COLO829 (cell line): ENCODE results near the gene ACAP3.
A peak's percentile ranks its signal among the peaks of the same experiment; 100 is the strongest.

Experiments used
- DNase-seq: peaks from one replicate; pipeline ENCODE4 v3.0.0; 2012; ENCODE audit warnings: low spot score

ACAP3 gene

GRCh38 chr1:1285102-1285571, 22.6 kb downstream of the ACAP3 start:
- DNase-seq, result no peak

DNA sequence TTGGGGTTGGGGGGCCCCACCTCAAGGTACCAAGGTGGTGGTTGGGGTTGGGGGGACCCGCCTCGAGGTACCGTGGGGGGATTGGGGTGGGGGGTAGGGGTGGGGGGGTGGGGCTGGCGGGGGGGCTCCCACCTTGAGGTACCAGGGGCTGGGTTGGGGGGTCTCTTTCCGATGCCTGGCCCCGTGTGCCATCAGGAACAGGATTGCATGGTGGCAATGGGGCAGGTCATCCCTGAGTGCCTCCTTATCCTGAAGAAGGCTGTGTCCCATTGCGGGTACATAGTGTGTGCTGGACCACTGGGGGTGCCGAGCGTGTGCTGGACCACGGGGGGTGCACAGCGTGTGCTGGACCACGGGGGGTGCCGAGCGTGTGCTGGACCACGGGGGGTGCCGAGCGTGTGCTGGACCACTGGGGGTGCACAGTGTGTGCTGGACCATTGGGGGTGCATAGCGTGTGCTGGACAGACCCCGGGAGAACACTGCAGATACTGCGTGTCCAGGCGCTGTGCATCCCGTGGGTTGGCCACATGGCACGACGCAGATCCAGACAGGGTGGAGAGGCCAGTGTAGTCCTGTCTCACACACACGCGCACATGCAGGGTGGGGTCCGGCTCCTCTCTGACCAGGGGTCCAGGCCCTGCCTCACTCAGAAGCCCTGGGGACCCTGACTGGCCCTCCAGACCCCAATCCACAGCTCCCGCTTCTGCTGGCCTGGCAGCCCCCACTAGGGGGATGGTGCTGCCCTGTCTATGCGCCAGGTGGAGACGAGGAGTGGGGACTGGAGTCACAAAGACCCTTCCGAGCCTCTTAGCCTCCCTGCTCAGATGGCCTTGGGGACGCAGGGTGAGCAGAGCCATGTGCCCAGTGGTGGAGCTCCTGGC, 23.3 kb downstream of the ACAP3 start:
- DNase-seq, result no peak

- peak; percentile 56 for DNase-seq
Measured at GRCh38 chr1:1283821-1284220, 23.9 kb downstream of the ACAP3 start.

DNA sequence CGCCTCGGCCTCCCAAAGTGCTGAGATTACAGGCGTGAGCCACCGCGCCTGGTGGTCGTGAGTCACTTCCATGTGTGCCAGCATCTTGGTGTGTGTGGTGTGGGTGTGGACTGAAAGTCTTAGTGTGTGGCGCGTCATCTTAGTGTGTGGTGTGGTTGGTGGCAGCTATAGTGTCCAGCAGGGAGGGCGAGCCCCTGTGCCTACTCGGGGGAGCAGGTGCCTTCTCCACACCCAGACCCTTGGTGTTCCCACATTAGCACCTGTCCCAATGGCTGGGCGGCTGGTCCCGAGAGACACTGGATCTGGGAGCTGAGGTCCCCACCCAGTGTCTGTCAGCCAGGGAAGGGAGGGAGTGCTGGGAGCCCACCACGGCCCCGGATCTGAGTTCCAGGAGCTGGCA, 24.7 kb downstream of the ACAP3 start:
- DNase-seq, result no peak

- no peak for DNase-seq
Measured at GRCh38 chr1:1281533-1282321, 26.0 kb downstream of the ACAP3 start.

GRCh38 chr1:1280782-1281481, 26.8 kb downstream of the ACAP3 start:
- no peak for DNase-seq

DNA sequence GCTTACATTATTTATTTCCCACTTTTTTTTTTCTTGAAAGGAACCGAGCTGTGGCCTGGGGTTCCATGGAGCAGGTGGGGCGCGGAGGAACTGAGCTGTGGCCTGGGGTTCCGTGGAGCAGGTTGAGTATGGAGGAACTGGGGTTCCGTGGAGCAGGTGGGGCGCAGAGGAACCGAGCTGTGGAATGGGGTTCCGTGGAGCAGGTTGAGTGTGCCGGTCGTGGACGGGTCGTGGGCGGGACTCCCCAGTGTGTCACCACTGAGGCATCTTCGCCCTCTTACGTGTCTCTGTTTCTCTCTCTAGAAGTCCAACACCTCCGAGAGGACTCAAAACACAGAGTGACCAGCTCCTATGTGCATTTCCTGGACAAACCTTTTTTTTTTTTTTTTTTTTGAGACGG, 28.7 kb downstream of the ACAP3 start:
- no peak for DNase-seq

DNA sequence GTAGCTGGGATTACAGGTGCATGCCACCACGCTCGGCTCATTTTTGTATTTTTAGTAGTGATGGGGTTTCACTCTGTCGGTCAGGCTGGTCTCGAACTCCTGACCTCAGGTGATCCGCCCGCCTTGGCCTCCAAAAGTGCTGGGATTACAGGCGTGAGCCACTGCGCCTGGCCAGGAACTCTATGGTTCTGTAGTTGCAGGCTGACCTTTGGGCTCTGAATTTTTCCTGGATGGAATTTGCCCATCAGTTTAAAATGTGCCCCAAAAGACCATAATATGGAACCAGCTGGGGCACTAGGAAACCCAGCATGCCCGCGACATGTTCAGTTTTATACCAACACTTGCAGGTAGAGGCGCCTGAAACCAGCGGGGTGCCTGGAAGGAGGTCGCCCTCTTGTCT, 29.1 kb downstream of the ACAP3 start:
- DNase-seq, result no peak

DNA sequence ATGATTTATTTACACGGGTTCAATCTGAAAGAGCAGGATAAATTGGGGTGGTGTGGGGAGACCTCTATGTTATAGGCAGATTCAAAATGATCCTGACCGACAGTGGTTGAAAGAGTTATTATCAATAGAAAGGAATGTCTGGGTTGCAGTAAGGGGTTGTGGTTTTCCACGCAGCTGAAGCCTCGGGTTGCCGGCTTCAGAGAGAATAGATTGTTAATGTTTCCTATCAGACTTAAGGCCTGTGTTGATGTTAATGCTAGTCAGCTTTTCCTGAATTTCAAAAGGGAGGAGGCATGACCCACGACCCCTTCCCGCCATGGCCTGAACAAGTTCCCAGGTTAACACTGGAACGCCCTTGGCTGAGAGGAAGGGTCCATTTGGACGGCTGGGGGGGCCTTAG, 31.9 kb downstream of the ACAP3 start:
- DNase-seq, result no peak

DNA sequence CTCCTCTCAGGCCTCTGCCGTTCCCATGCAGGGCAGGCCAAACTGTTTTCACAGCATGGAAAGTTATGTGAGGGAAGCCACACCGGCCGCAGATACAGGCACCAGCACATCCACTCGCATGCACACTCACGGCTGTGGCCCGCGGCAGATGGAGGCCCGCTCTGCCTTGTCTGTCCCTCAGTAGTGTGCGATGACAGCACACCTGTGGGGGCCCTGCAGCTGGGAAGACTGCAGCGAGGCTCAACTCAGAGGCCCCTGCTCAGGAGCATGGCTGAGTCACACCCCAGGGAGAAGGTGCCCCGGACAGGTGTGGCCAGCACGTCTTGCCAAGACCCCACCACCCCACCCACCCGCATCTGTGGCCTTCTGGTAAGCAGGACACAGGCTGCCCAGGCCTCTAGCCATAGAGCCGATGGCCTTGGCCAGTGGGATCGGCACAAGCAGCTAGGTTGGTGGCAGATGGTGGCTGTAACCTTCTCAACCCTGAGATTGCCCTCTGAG, 32.7 kb downstream of the ACAP3 start:
- DNase-seq, result no peak

GRCh38 chr1:1274299-1274930, 33.3 kb downstream of the ACAP3 start:
- no peak for DNase-seq

DNA sequence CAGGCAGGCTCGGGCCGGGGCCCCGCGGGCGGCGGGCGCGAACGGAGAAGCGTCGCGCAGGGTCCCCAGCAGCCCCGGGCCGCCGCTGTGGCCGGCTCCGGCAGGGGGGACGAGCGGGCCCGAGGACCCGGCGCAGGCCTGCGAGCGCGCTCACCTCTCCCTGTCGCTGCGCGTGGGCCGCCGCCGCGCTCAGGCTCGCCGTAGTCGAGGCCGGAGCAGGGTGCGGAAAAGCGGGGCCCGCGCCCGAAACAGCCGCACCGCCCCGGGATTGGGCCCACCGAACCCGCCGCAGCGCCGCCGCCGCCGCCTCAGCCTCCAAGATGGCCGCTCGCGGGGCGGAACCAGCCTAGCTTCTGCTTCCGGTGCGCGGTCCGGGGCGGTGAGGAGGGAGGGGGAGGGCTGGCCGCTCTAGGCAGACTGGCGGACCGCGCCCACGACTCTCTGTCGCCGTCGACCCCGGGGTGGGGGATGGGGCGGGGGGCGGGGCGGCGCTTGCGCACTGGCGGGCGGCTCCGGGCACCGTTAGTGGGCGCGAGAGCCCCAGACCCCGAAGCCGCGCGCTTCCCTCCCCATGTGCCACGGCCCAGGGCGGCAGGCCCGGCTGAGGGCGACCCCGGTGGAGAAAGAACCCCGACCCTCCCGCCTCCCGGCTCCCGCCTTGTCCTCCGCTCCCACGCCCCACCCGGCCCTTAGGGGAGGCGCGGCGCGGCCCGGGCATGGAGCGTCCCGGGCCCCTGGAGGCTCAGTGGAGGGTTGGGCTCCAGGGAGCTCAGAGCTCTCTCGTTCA, 34.0 kb downstream of the ACAP3 start, which contains the start of gene UBE2J2:
TSS of gene UBE2J2 (minus strand) at position 343 of the 787 bp plus-strand sequence. CDS start 5,862 bp downstream, outside the sequence.
- peak; percentile 89 for DNase-seq

GRCh38 chr1:1273209-1273511, 34.6 kb downstream of the ACAP3 start:
- DNase-seq, result no peak

- no peak for DNase-seq
Measured at GRCh38 chr1:1272341-1273208, 35.2 kb downstream of the ACAP3 start.

- DNase-seq, result no peak
Measured at GRCh38 chr1:1270813-1271212, 36.9 kb downstream of the ACAP3 start.

- no peak for DNase-seq
Measured at GRCh38 chr1:1268284-1268682, 39.4 kb downstream of the ACAP3 start.

- DNase-seq, result no peak
Measured at GRCh38 chr1:1267488-1268283, 40.0 kb downstream of the ACAP3 start.

GRCh38 chr1:1264868-1265272, 42.9 kb downstream of the ACAP3 start:
- DNase-seq, result no peak

DNA sequence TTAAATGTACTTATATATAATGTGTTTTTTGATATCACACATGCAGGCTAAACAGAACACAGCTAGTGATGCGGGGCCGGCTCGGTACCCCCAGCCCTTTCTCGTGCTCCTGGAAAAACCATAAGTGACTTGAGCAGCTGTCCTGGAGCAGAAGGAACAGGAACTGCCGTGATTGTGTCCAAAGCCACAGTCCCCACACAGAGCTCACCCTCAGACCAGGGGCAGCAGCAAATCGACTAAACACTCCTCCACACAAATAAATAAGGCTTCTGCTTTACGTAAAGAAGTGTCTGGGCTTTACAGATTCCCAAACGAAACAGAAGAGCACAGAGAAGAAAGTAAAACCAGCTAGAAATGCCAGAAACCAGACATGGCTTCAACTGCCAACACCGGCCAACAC, 43.7 kb downstream of the ACAP3 start:
- no peak for DNase-seq
